ENCODE data around the gene RGS8. TPM values are rescaled to one million over a fixed set of nuclear protein-coding genes. Genes with fewer than 3 reads are reported as not detected.

Gene RGS8
- total and polyA plus RNA-seq, 4 donors = 0.05 TPM; not detected in 3

DNA sequence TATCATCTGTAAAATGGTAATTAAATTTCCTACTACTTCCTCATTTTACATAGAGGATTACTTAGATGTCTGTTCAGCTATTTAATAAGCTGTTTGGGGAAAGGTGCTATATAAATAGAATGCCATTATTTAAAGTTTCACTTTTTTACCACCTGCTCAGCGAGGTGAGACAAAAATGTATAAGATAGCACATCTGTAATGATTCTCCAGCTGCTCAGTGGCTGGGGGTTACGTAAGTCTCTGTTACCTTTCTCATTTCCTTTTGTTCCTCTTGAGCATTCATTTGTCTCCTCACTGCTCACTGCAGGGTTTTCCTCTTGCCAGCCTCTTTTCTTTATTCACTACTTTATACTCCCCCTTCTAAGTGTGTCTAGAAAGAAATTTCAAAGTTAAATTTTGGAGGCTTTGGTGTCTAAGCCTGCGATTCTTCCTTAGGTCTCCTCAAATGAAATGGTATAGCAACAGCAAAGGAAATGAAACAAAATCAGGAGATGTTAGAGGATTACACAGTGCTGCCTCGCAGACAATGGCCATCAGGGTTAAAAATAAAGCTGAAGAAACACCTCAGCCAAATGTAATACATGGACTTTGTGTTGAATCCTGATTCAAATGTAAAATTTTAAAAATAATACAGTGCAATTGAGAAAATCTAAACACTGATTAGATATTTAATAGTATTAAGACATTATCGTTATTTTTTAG is 6.8 kb downstream of the RGS8 start:
- Histone ChIP-seq H3K4me1 (ENCODE audit: control insufficient read depth in 4 of 4, insufficient read depth in 4 of 4, low read length in 3 of 4) (peaks cover 0 to 7% (median 2%) of the 10 kb centered on the region in 4 donors), H3K27me3 (ENCODE audit: control insufficient read depth in 4 of 4, insufficient read depth in 4 of 4, low read length in 3 of 4) (no peaks in the 10 kb centered on the region), H3K9ac (ENCODE audit: low read depth in 1 of 2, low read length in 2 of 2) (no peak overlapping the region), H3K27ac (ENCODE audit: low read depth in 1 of 2, low read length in 2 of 2) (no peak overlapping the region), H3K36me3 (ENCODE audit: control insufficient read depth in 4 of 4, insufficient read depth in 3 of 4, low read depth in 1 of 4, low read length in 3 of 4) (no peaks in the 10 kb centered on the region), H3K4me3 (ENCODE audit: low read depth in 1 of 3, low read length in 3 of 3) (no peak overlapping the region), H3K9me3 (ENCODE audit: control insufficient read depth in 4 of 4, low read length in 3 of 4) (no peaks in the 10 kb centered on the region)
- no peak for DNase-seq (ENCODE audit: low spot score)
- no peak for TF ChIP-seq YY1 (IDR thresholded peaks at IDR 0.05)
- no peak for TF ChIP-seq JUND (IDR thresholded peaks at IDR 0.05)
- TF ChIP-seq HNF4A (conservative IDR thresholded peaks at IDR 0.05) = no peak
- TF ChIP-seq, protein P1, sequence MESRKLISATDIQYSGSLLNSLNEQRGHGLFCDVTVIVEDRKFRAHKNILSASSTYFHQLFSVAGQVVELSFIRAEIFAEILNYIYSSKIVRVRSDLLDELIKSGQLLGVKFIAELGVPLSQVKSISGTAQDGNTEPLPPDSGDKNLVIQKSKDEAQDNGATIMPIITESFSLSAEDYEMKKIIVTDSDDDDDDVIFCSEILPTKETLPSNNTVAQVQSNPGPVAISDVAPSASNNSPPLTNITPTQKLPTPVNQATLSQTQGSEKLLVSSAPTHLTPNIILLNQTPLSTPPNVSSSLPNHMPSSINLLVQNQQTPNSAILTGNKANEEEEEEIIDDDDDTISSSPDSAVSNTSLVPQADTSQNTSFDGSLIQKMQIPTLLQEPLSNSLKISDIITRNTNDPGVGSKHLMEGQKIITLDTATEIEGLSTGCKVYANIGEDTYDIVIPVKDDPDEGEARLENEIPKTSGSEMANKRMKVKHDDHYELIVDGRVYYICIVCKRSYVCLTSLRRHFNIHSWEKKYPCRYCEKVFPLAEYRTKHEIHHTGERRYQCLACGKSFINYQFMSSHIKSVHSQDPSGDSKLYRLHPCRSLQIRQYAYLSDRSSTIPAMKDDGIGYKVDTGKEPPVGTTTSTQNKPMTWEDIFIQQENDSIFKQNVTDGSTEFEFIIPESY (IDR thresholded peaks at IDR 0.05) = no peak
- TF ChIP-seq SP1 (IDR thresholded peaks at IDR 0.05) = no peak
- 77% methylated on average over 5 of the region's 5 CpGs for WGBS

DNA sequence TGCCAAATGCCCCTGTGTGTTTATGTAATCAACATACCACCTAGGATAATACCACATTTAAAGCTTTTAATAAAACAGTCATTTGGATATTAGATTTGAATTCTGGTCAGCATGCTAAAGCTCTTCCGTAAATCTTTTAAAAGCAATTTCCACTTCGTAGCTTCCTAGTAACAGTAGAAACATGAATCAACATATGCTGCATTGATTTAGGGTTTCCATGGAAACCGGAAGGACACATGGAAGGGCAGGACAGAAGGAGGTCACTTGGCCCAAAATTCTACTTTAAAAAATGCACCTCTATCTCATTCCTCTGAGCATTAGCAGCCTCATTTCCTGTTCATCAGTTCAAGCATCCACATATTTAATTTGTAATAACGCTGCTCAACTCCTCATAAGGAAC is 8.1 kb downstream of the RGS8 start:
- WGBS = 67% methylated on average over 4 of the region's 4 CpGs
- TF ChIP-seq NR2F2 (IDR thresholded peaks at IDR 0.05) = peak; percentile 61
- peak; percentile 47 for TF ChIP-seq SP1 (IDR thresholded peaks at IDR 0.05)
- TF ChIP-seq RXRA (IDR thresholded peaks at IDR 0.05) = no peak
- Histone ChIP-seq H3K4me1 (ENCODE audit: control insufficient read depth in 4 of 4, insufficient read depth in 4 of 4, low read length in 3 of 4) (peaks cover 0 to 7% (median 2%) of the 10 kb centered on the region in 4 donors), H3K27me3 (ENCODE audit: control insufficient read depth in 4 of 4, insufficient read depth in 4 of 4, low read length in 3 of 4) (peaks cover 0 to 4% (median 0%) of the 10 kb centered on the region in 4 donors), H3K36me3 (ENCODE audit: control insufficient read depth in 4 of 4, insufficient read depth in 3 of 4, low read depth in 1 of 4, low read length in 3 of 4) (no peaks in the 10 kb centered on the region), H3K9me3 (ENCODE audit: control insufficient read depth in 4 of 4, low read length in 3 of 4) (no peaks in the 10 kb centered on the region), H3K27ac (ENCODE audit: low read depth in 1 of 2, low read length in 2 of 2) (peak overlapping the region in 1 of 2 donors; percentile 5), H3K9ac (ENCODE audit: low read depth in 1 of 2, low read length in 2 of 2) (no peak overlapping the region), H3K4me3 (ENCODE audit: low read depth in 1 of 3, low read length in 3 of 3) (no peak overlapping the region)
- DNase-seq (ENCODE audit: low spot score) = no peak

DNA sequence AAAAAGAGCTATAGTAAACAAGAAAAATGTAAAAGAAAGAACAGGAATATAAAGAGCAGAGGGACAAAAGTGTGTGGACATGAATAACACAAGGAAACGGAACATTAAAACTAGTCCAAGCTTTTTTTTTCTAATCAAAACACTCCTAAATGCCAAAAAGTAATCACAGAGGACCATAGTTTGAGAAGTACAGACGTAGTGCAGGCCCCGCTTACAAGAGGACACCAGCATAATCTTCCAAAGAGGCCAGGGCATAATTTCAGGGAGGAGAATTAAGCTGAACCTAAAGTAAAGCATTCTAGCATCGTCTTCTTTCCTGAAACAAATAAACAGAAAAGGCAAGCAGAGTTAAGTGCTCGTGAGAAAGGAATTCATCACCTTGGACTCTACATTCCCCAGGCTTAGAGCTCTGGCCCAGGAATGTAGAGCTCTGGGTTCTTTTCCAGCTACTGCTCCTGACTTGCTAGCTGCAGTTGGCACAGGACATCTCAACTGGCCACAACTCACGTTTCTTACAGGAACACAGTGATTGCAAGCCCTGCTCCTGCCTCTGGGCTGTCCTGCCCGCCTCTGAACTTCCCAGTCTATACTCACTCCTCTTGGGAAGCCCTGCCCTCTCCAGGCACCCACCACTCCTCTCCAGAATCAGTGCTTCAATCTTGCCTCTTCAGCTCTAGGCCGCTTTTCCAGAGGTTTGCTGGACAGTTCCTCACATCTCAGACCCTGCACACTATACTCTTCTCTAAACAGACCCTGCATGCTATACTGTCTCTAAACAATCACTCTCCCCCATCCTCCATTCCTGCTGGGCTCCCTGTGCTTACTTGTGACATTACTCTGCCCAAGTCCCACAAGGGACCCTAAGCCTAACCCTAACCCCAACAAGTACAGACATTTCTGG is 9.8 kb downstream of the RGS8 start:
- no peak for DNase-seq (ENCODE audit: low spot score)
- H3K4me3 ChIP-seq (ENCODE audit: low read depth in 1 of 3, low read length in 3 of 3) = no peak overlapping the region
- H3K27ac ChIP-seq (ENCODE audit: low read depth in 1 of 2, low read length in 2 of 2) = peak overlapping the region in 1 of 2 donors; percentile 25
- no peaks in the 10 kb centered on the region for H3K9me3 ChIP-seq (ENCODE audit: control insufficient read depth in 4 of 4, low read length in 3 of 4)
- no peak for TF ChIP-seq FOXA2 (IDR thresholded peaks at IDR 0.05)
- no peak for TF ChIP-seq FOXA1 (IDR thresholded peaks at IDR 0.05)
- peak; percentile 20 for TF ChIP-seq SP1 (IDR thresholded peaks at IDR 0.05)
- WGBS = 78% methylated on average over 8 of the region's 8 CpGs
- H3K36me3 ChIP-seq (ENCODE audit: control insufficient read depth in 4 of 4, insufficient read depth in 3 of 4, low read depth in 1 of 4, low read length in 3 of 4) = no peaks in the 10 kb centered on the region
- H3K9ac ChIP-seq (ENCODE audit: low read depth in 1 of 2, low read length in 2 of 2) = no peak overlapping the region
- H3K4me1 ChIP-seq (ENCODE audit: control insufficient read depth in 4 of 4, insufficient read depth in 4 of 4, low read length in 3 of 4) = peaks cover 0 to 7% (median 2%) of the 10 kb centered on the region in 4 donors
- peaks cover 0 to 4% (median 0%) of the 10 kb centered on the region in 4 donors for H3K27me3 ChIP-seq (ENCODE audit: control insufficient read depth in 4 of 4, insufficient read depth in 4 of 4, low read length in 3 of 4)

DNA sequence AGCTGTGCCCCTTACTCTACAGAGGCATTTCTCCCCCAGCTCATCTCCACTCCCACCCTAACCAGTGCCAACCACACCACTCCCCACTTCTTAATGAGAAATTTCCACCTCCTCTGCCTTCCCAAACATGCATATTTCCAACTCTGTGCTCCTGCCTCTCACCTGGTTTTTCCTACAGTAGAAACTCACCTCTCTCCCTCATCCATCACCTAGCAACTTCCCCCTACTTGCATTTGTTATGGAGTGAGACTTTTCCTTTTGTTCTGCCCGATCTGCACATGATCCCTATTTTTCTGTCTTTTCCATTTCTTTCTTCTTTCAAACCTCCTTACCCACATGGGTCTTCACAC is 11.9 kb downstream of the RGS8 start:
- H3K4me3 ChIP-seq (ENCODE audit: low read depth in 1 of 3, low read length in 3 of 3) = no peak overlapping the region
- TF ChIP-seq SP1 (IDR thresholded peaks at IDR 0.05) (no peak), HNF4G (IDR thresholded peaks at IDR 0.05) (no peak), NR2F2 (IDR thresholded peaks at IDR 0.05) (no peak), EGR1 (IDR thresholded peaks at IDR 0.05; ENCODE audit: low read depth in 2 of 2) (no peak), RXRA (IDR thresholded peaks at IDR 0.05) (no peak), RAD21 (IDR thresholded peaks at IDR 0.05) (no peak)
- TF ChIP-seq, protein P2, sequence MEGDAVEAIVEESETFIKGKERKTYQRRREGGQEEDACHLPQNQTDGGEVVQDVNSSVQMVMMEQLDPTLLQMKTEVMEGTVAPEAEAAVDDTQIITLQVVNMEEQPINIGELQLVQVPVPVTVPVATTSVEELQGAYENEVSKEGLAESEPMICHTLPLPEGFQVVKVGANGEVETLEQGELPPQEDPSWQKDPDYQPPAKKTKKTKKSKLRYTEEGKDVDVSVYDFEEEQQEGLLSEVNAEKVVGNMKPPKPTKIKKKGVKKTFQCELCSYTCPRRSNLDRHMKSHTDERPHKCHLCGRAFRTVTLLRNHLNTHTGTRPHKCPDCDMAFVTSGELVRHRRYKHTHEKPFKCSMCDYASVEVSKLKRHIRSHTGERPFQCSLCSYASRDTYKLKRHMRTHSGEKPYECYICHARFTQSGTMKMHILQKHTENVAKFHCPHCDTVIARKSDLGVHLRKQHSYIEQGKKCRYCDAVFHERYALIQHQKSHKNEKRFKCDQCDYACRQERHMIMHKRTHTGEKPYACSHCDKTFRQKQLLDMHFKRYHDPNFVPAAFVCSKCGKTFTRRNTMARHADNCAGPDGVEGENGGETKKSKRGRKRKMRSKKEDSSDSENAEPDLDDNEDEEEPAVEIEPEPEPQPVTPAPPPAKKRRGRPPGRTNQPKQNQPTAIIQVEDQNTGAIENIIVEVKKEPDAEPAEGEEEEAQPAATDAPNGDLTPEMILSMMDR (IDR thresholded peaks at IDR 0.05; ENCODE audit: low read depth, low read length, missing input control) = no peak
- H3K9me3 ChIP-seq (ENCODE audit: control insufficient read depth in 4 of 4, low read length in 3 of 4) = no peaks in the 10 kb centered on the region
- H3K9ac ChIP-seq (ENCODE audit: low read depth in 1 of 2, low read length in 2 of 2) = no peak overlapping the region
- H3K27ac ChIP-seq (ENCODE audit: low read depth in 1 of 2, low read length in 2 of 2) = no peak overlapping the region
- DNase-seq (ENCODE audit: low spot score) = no peak
- WGBS = 41% methylated on average over 1 of the region's 1 CpG
- peaks cover 0 to 7% (median 2%) of the 10 kb centered on the region in 4 donors for H3K4me1 ChIP-seq (ENCODE audit: control insufficient read depth in 4 of 4, insufficient read depth in 4 of 4, low read length in 3 of 4)
- H3K36me3 ChIP-seq (ENCODE audit: control insufficient read depth in 4 of 4, insufficient read depth in 3 of 4, low read depth in 1 of 4, low read length in 3 of 4) = no peaks in the 10 kb centered on the region
- peaks cover 0 to 4% (median 0%) of the 10 kb centered on the region in 4 donors for H3K27me3 ChIP-seq (ENCODE audit: control insufficient read depth in 4 of 4, insufficient read depth in 4 of 4, low read length in 3 of 4)
